Endometrial microvascular endothelial cells (primary cell): ENCODE measurements around the gene BOLA3. TPM values are rescaled to one million over a fixed set of nuclear protein-coding genes. Genes with fewer than 3 reads are reported as not detected.
"Not testable (repeated sequence)": the region's sequence is repeated elsewhere in the genome, so short reads cannot be mapped to it uniquely, and the experiment has no call there.

Experiments
- in situ Hi-C: cut with HindIII; loops from 2 replicates; pipeline ENCODE4 v1.10.0; 2017; ENCODE audit warnings: low sequenced_read_pairs, low pct_unique_long_range_greater_than_20kb; ENCODE audit errors: inconsistent ontology term
- total RNA-seq: library from RNA; depleted of rRNA; stranded (reverse); fragments of >200 nt; gene quantifications from one replicate; pipeline ENCODE4 v1.2.3, GENCODE V29; 2015; ENCODE audit errors: inconsistent ontology term

The BOLA3 gene
- total RNA-seq, 1 donor from 2014 or later = 81.4 TPM

DNA sequence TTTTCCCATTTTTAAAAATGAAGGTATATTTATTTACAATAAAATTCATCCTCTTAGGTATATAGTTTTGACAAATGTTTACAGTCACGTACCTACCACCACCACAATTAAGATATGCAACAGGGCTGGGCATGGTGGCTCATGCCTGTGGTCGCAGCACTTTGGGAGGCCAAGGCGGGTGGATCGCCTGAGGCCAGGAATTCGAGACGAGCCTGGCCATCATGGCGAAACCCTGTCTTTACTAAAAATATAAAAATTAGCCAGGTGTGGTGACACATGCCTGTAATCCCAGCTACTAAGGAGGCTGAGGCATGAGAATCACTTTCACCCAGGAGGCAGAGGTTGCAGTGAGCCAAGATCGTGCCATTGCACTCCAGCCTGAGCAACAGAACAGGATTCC, 59.0 kb downstream of the BOLA3 start:
- in situ Hi-C loops = not testable (repeated sequence)

- in situ Hi-C loops = no loop called here
Observed at GRCh38 chr2:74087696-74088095, 60.0 kb downstream of the BOLA3 start.

DNA sequence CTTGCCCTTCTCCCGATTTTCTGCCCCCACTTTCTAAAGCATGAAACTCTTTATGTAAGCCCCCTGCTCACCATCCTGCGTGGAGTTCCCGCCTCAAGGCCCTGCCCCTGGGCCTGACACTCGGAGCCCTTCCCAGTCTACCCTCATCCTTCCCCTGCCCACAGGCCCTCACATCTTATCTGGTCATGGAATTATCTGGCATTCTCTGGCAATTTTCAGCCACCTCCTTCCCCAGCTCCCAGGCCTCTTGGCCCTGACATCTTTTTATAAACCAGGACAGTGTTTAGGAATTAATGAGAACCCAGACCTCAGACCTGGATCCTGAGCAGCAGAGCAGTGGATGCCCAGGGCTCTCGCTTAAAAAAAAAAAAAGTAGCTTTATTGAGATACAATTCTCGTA, 61.7 kb downstream of the BOLA3 start:
- in situ Hi-C loops = no loop called here

Other genes starting within 250 kb of the BOLA3 start
- gene DGUOK, start 221.0 kb downstream of the BOLA3 start, total RNA-seq = 48.4 TPM
- 3.3 TPM for gene TET3, start 163.0 kb downstream of the BOLA3 start, total RNA-seq
- gene MOB1A, start 31.0 kb upstream of the BOLA3 start, total RNA-seq = 117 TPM
- gene MTHFD2, start 50.7 kb upstream of the BOLA3 start, total RNA-seq = 62.7 TPM
- gene SLC4A5, start 195.5 kb upstream of the BOLA3 start, total RNA-seq = 0.37 TPM
- 121 TPM for gene DCTN1, start 232.4 kb upstream of the BOLA3 start, total RNA-seq